Hepatocyte (in vitro differentiated cells): ENCODE data around the gene BACH1.

Experiments
- CTCF ChIP-seq: fragments of 200-600 bp; sonication (generic); IDR thresholded peaks from 2 replicates; pipeline ENCODE4 v1.5.1; 2016; ENCODE audit warnings: antibody characterized with exemption, mild to moderate bottlenecking; ENCODE audit not compliant: poor library complexity
- EZH2 ChIP-seq: fragments of 200-600 bp; sonication (generic); IDR thresholded peaks from 2 replicates; pipeline ENCODE4 v1.6.1; 2016; ENCODE audit warnings: antibody characterized with exemption, mild to moderate bottlenecking, borderline replicate concordance

GRCh38 chr21:29386803-29387202 is 88.1 kb downstream of the BACH1 start:
- TF ChIP-seq CTCF, result no peak
- no peak for TF ChIP-seq EZH2
